ENCODE measurements around the gene THAP7. TPM values are rescaled to one million over a fixed set of nuclear protein-coding genes. Genes with fewer than 3 reads are reported as not detected.

THAP7 gene
- total and polyA plus RNA-seq, 9 of the 15 experiments (the other 6 are each of a cell fraction or from before 2014, with no cell fraction given): 7.9 to 263 (median 84.1) TPM

DNA sequence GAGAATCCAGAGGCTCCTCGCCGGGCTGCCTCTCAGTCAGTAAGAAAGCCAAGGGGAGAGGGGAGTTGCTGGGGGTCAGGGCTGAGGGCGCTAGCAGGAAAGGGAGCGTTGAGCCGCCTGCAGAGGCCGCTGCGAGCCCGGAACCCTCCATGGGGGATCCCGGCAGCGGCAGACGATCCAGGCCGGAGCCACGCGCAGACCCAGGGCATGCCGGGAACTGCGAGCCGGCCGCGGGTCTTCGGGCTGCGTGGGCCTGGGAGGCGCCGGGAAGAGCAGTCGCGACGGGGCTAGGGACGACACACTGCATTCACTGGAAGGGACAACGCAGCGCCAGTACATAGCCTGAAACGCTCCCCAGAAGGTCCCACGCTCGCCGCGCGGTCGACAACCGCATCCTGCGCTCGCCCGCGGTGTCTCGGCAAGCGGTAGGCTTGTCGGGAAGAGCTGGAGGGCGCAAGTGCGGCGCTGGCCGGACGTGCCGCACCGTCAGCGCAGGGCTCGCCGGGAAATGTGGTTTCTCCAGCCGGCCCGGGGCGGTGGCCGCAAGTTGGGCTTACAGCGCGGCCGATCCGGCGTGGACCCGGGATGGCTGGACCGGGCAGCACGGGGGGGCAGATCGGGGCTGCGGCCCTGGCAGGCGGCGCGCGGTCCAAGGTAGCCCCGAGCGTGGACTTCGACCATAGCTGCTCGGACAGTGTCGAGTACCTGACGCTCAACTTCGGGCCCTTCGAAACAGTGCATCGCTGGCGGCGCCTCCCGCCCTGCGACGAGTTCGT lies 19.9 kb downstream of the THAP7 start, which contains the start of gene LZTR1 (continued):
- TF ChIP-seq, protein P1, sequence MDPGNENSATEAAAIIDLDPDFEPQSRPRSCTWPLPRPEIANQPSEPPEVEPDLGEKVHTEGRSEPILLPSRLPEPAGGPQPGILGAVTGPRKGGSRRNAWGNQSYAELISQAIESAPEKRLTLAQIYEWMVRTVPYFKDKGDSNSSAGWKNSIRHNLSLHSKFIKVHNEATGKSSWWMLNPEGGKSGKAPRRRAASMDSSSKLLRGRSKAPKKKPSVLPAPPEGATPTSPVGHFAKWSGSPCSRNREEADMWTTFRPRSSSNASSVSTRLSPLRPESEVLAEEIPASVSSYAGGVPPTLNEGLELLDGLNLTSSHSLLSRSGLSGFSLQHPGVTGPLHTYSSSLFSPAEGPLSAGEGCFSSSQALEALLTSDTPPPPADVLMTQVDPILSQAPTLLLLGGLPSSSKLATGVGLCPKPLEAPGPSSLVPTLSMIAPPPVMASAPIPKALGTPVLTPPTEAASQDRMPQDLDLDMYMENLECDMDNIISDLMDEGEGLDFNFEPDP (CRISPR knock-in tag; IDR thresholded peaks at IDR 0.05): peak; percentile 93; the same call in 1 of the 2 replicates
- TF ChIP-seq ZBTB8A (IDR thresholded peaks at IDR 0.05; ENCODE audit: partially characterized antibody) (no peak), ZNF143 (CRISPR knock-in tag; IDR thresholded peaks at IDR 0.05) (no peak), TCFL5 (CRISPR knock-in tag; conservative IDR thresholded peaks at IDR 0.05) (peak; percentile 89)
- TF ChIP-seq, protein P2, sequence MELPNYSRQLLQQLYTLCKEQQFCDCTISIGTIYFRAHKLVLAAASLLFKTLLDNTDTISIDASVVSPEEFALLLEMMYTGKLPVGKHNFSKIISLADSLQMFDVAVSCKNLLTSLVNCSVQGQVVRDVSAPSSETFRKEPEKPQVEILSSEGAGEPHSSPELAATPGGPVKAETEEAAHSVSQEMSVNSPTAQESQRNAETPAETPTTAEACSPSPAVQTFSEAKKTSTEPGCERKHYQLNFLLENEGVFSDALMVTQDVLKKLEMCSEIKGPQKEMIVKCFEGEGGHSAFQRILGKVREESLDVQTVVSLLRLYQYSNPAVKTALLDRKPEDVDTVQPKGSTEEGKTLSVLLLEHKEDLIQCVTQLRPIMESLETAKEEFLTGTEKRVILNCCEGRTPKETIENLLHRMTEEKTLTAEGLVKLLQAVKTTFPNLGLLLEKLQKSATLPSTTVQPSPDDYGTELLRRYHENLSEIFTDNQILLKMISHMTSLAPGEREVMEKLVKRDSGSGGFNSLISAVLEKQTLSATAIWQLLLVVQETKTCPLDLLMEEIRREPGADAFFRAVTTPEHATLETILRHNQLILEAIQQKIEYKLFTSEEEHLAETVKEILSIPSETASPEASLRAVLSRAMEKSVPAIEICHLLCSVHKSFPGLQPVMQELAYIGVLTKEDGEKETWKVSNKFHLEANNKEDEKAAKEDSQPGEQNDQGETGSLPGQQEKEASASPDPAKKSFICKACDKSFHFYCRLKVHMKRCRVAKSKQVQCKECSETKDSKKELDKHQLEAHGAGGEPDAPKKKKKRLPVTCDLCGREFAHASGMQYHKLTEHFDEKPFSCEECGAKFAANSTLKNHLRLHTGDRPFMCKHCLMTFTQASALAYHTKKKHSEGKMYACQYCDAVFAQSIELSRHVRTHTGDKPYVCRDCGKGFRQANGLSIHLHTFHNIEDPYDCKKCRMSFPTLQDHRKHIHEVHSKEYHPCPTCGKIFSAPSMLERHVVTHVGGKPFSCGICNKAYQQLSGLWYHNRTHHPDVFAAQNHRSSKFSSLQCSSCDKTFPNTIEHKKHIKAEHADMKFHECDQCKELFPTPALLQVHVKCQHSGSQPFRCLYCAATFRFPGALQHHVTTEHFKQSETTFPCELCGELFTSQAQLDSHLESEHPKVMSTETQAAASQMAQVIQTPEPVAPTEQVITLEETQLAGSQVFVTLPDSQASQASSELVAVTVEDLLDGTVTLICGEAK (IDR thresholded peaks at IDR 0.05): no peak
- TF ChIP-seq, protein P2 (CRISPR knock-in tag; IDR thresholded peaks at IDR 0.05): no peak
- TF ChIP-seq, protein P3, sequence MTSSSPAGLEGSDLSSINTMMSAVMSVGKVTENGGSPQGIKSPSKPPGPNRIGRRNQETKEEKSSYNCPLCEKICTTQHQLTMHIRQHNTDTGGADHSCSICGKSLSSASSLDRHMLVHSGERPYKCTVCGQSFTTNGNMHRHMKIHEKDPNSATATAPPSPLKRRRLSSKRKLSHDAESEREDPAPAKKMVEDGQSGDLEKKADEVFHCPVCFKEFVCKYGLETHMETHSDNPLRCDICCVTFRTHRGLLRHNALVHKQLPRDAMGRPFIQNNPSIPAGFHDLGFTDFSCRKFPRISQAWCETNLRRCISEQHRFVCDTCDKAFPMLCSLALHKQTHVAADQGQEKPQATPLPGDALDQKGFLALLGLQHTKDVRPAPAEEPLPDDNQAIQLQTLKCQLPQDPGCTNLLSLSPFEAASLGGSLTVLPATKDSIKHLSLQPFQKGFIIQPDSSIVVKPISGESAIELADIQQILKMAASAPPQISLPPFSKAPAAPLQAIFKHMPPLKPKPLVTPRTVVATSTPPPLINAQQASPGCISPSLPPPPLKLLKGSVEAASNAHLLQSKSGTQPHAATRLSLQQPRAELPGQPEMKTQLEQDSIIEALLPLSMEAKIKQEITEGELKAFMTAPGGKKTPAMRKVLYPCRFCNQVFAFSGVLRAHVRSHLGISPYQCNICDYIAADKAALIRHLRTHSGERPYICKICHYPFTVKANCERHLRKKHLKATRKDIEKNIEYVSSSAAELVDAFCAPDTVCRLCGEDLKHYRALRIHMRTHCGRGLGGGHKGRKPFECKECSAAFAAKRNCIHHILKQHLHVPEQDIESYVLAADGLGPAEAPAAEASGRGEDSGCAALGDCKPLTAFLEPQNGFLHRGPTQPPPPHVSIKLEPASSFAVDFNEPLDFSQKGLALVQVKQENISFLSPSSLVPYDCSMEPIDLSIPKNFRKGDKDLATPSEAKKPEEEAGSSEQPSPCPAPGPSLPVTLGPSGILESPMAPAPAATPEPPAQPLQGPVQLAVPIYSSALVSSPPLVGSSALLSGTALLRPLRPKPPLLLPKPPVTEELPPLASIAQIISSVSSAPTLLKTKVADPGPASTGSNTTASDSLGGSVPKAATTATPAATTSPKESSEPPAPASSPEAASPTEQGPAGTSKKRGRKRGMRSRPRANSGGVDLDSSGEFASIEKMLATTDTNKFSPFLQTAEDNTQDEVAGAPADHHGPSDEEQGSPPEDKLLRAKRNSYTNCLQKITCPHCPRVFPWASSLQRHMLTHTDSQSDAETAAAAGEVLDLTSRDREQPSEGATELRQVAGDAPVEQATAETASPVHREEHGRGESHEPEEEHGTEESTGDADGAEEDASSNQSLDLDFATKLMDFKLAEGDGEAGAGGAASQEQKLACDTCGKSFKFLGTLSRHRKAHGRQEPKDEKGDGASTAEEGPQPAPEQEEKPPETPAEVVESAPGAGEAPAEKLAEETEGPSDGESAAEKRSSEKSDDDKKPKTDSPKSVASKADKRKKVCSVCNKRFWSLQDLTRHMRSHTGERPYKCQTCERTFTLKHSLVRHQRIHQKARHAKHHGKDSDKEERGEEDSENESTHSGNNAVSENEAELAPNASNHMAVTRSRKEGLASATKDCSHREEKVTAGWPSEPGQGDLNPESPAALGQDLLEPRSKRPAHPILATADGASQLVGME (CRISPR knock-in tag; IDR thresholded peaks at IDR 0.05): peak; percentile 99
- TF ChIP-seq, protein P4, sequence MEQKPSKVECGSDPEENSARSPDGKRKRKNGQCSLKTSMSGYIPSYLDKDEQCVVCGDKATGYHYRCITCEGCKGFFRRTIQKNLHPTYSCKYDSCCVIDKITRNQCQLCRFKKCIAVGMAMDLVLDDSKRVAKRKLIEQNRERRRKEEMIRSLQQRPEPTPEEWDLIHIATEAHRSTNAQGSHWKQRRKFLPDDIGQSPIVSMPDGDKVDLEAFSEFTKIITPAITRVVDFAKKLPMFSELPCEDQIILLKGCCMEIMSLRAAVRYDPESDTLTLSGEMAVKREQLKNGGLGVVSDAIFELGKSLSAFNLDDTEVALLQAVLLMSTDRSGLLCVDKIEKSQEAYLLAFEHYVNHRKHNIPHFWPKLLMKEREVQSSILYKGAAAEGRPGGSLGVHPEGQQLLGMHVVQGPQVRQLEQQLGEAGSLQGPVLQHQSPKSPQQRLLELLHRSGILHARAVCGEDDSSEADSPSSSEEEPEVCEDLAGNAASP (IDR thresholded peaks at IDR 0.05): no peak
